Suppressor macrophage treated with lipopolysaccharide for 4 hours (primary cell): Measurements from ENCODE around the gene HJURP.

Experiments used
- DNase-seq: peaks from one replicate; pipeline ENCODE4 v3.0.0-alpha.2; 2020

The HJURP gene

GRCh38 chr2:233829193-233830110 is 24.9 kb downstream of the HJURP start:
- no peak for DNase-seq

GRCh38 chr2:233828546-233829192 is 25.7 kb downstream of the HJURP start:
- no peak for DNase-seq

GRCh38 chr2:233824373-233824772 is 30.0 kb downstream of the HJURP start:
- no peak for DNase-seq

- DNase-seq: no peak
Measured at GRCh38 chr2:233823731-233824121, 30.6 kb downstream of the HJURP start.

GRCh38 chr2:233822781-233823730 is 31.3 kb downstream of the HJURP start:
- DNase-seq: no peak

- DNase-seq: no peak
Measured at GRCh38 chr2:233822101-233822771, 32.1 kb downstream of the HJURP start.

- DNase-seq: no peak
Measured at GRCh38 chr2:233821709-233822100, 32.6 kb downstream of the HJURP start.

GRCh38 chr2:233821196-233821595 is 33.1 kb downstream of the HJURP start:
- no peak for DNase-seq

- no peak for DNase-seq
Measured at GRCh38 chr2:233820774-233821105, 33.6 kb downstream of the HJURP start.

- DNase-seq: no peak
Measured at GRCh38 chr2:233819884-233820773, 34.2 kb downstream of the HJURP start.

- DNase-seq: no peak
Measured at GRCh38 chr2:233818639-233819621, 35.4 kb downstream of the HJURP start.

GRCh38 chr2:233817995-233818638 is 36.2 kb downstream of the HJURP start:
- no peak for DNase-seq

- DNase-seq: no peak
Measured at GRCh38 chr2:233817361-233817911, 36.9 kb downstream of the HJURP start.

GRCh38 chr2:233816771-233817170 is 37.6 kb downstream of the HJURP start:
- no peak for DNase-seq

- no peak for DNase-seq
Measured at GRCh38 chr2:233816334-233816733, 38.0 kb downstream of the HJURP start.

GRCh38 chr2:233815861-233816260 is 38.5 kb downstream of the HJURP start:
- DNase-seq: no peak

- no peak for DNase-seq
Measured at GRCh38 chr2:233814056-233814835, 40.1 kb downstream of the HJURP start.

GRCh38 chr2:233813236-233814055 is 40.9 kb downstream of the HJURP start:
- DNase-seq: no peak
